ENCODE results near the gene PLCB3.
"Not testable (repeated sequence)": the region's sequence is repeated elsewhere in the genome, so short reads cannot be mapped to it uniquely, and the experiment has no call there.

The PLCB3 gene

GRCh38 chr11:64306563-64306875, 55.2 kb downstream of the PLCB3 start:
- in situ Hi-C loops (cut with HindIII; ENCODE audit: low pct_ligation_motif_present, low pct_unique_long_range_greater_than_20kb, low sequenced_read_pairs) = no loop called here
- DNase-seq = no peak

GRCh38 chr11:64306876-64307622, 55.7 kb downstream of the PLCB3 start:
- in situ Hi-C loops (cut with HindIII; ENCODE audit: low pct_ligation_motif_present, low pct_unique_long_range_greater_than_20kb, low sequenced_read_pairs) = no loop called here
- peak; percentile 5 for DNase-seq

- in situ Hi-C loops (cut with HindIII; ENCODE audit: low pct_ligation_motif_present, low pct_unique_long_range_greater_than_20kb, low sequenced_read_pairs); DNase-seq: not testable (repeated sequence)
Measured at GRCh38 chr11:64307795-64308194, 56.5 kb downstream of the PLCB3 start.

GRCh38 chr11:64312947-64313346, 61.6 kb downstream of the PLCB3 start:
- in situ Hi-C loops (cut with HindIII; ENCODE audit: low pct_ligation_motif_present, low pct_unique_long_range_greater_than_20kb, low sequenced_read_pairs) = no loop called here
- no peak for DNase-seq

- in situ Hi-C loops (cut with HindIII; ENCODE audit: low pct_ligation_motif_present, low pct_unique_long_range_greater_than_20kb, low sequenced_read_pairs) = no loop called here
- no peak for DNase-seq
Measured at GRCh38 chr11:64313491-64314145, 62.3 kb downstream of the PLCB3 start.

DNA sequence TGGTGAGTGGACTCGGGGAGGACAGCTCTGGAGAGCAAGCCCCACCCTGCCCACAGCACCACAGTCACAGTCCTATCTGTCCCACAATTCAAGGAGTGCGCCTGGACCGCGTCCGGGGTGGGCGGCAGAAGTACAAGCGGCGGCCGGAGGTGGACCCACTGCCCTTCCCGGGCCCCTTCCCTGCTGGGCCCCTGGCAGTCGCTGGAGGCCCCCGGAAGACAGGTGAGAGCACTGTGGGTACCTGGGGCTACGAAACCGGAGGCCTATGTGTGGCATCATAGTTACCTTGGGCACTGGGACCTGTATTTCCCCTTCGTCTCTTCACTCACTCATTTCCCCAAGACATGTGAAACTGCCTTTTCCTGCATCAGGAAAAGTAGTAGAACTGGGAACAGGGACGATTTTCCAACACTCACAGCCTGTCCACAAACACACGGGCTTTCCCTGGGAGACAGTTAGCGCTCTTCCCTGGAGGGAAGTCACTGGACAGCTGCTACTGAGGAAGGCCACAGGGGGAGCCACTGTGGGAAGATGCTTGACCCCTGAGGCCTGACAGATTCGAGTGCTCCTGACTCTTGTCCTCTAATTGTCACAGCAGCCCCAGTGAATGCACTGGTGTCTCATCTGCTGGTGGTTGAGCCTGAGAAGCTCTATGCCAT, 62.9 kb downstream of the PLCB3 start:
- no peak for DNase-seq
- in situ Hi-C loops (cut with HindIII; ENCODE audit: low pct_ligation_motif_present, low pct_unique_long_range_greater_than_20kb, low sequenced_read_pairs) = no loop called here

DNA sequence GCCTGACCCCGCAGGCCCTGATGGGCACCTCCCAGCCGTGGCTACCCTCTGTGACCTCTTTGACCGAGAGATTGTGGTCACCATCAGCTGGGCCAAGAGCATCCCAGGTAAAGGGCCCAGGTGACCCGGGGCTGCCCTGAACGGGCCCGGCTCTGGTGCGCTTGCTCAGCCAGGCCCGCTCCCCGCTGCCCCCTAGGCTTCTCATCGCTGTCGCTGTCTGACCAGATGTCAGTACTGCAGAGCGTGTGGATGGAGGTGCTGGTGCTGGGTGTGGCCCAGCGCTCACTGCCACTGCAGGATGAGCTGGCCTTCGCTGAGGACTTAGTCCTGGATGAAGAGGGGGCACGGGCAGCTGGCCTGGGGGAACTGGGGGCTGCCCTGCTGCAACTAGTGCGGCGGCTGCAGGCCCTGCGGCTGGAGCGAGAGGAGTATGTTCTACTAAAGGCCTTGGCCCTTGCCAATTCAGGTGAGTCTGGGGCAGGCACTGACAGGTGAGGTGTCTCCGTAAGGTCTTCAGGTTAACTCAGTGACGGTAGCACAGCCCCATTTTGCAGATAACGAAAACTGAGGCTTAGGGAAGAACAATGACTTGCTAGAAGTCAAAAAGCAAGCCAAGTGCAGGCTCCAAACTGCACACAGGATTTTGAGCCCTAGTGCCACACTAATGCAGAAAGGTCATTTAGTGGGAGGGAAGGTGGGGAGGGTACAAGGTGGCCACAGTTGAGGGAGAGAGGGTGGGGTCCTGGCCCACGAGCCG, 63.7 kb downstream of the PLCB3 start:
- in situ Hi-C loops (cut with HindIII; ENCODE audit: low pct_ligation_motif_present, low pct_unique_long_range_greater_than_20kb, low sequenced_read_pairs) = no loop called here
- DNase-seq = no peak

DNA sequence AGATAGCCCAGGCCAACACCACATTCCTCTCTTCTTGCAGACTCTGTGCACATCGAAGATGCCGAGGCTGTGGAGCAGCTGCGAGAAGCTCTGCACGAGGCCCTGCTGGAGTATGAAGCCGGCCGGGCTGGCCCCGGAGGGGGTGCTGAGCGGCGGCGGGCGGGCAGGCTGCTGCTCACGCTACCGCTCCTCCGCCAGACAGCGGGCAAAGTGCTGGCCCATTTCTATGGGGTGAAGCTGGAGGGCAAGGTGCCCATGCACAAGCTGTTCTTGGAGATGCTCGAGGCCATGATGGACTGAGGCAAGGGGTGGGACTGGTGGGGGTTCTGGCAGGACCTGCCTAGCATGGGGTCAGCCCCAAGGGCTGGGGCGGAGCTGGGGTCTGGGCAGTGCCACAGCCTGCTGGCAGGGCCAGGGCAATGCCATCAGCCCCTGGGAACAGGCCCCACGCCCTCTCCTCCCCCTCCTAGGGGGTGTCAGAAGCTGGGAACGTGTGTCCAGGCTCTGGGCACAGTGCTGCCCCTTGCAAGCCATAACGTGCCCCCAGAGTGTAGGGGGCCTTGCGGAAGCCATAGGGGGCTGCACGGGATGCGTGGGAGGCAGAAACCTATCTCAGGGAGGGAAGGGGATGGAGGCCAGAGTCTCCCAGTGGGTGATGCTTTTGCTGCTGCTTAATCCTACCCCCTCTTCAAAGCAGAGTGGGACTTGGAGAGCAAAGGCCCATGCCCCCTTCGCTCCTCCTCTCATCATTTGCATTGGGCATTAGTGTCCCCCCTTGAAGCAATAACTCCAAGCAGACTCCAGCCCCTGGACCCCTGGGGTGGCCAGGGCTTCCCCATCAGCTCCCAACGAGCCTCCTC, 64.6 kb downstream of the PLCB3 start:
- DNase-seq; in situ Hi-C loops (cut with HindIII; ENCODE audit: low pct_ligation_motif_present, low pct_unique_long_range_greater_than_20kb, low sequenced_read_pairs): not testable (repeated sequence)

GRCh38 chr11:64316672-64317324, 65.5 kb downstream of the PLCB3 start:
- peak; percentile 51 for DNase-seq
- in situ Hi-C loops (cut with HindIII; ENCODE audit: low pct_ligation_motif_present, low pct_unique_long_range_greater_than_20kb, low sequenced_read_pairs) = no loop called here

GRCh38 chr11:64317325-64317960, 66.1 kb downstream of the PLCB3 start, which contains the start of gene TRMT112:
Gene TRMT112, minus strand, starts transcription at chr11:64317559. Its CDS starts 33 bp downstream, at chr11:64317526.
- in situ Hi-C loops (cut with HindIII; ENCODE audit: low pct_ligation_motif_present, low pct_unique_long_range_greater_than_20kb, low sequenced_read_pairs) = no loop called here
- peak; percentile 97 for DNase-seq

DNA sequence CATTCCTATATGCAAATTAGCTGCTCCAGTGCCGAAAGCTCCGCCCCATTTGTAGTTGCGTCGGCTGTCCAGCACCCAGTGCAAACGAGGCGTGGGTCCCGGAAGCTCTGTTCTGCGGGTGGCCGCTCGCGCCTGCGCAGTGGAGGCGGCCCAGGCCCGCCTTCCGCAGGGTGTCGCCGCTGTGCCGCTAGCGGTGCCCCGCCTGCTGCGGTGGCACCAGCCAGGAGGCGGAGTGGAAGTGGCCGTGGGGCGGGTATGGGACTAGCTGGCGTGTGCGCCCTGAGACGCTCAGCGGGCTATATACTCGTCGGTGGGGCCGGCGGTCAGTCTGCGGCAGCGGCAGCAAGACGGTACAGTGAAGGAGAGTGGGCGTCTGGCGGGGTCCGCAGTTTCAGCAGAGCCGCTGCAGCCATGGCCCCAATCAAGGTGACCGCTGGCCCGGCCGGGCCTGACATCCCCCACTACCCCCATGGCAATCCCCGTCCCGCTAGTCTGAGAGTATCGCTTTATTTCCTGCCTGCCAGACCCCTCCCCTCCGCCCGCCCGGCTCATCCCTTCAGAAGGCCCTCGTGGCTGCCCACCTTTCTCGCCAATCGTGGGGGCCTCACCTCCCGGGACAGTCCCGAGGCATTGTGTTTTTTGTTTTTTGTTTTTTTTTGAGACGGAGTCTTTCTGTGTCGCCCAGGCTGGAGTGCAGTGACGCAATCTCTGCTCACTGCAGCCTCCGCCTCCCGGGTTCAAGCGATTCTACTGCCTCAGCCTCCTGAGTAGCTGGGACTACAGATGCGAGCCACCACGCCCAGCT, 66.8 kb downstream of the PLCB3 start, which contains the start of gene PRDX5:
TSS of gene PRDX5 (plus strand) at position 161 of the 805 bp plus-strand sequence. CDS start at position 256, 95 bp downstream.
- in situ Hi-C loops (cut with HindIII; ENCODE audit: low pct_ligation_motif_present, low pct_unique_long_range_greater_than_20kb, low sequenced_read_pairs) = no loop called here
- peak; percentile 93 for DNase-seq

Measured in ACHN (cell line).